HepG2 (cell line): ENCODE data around the gene VEGFA. TPM values are rescaled to one million over a fixed set of nuclear protein-coding genes. Genes with fewer than 3 reads are reported as not detected.

Experiments
- ATF2 ChIP-seq: sonication (generic); formaldehyde crosslinking; IDR thresholded peaks from 2 replicates; pipeline ENCODE4 v1.4.0; 2020; ENCODE audit warnings: missing genetic modification reagents
- ETV6 ChIP-seq: sonication (generic); formaldehyde crosslinking; conservative IDR thresholded peaks from 2 replicates; pipeline ENCODE4 v1.4.0; 2020; ENCODE audit warnings: missing genetic modification reagents
- GATAD2A ChIP-seq: IDR thresholded peaks from 2 replicates; pipeline ENCODE4 v1.6.1; 2016
- HBP1 ChIP-seq: IDR thresholded peaks from 2 replicates; pipeline ENCODE4 v1.6.1; 2016; ENCODE audit warnings: low read depth, control low read depth
- HHEX ChIP-seq: IDR thresholded peaks from 2 replicates; pipeline ENCODE4 v1.6.1; 2016; ENCODE audit warnings: control low read depth
- HOXA3 ChIP-seq: sonication (generic); formaldehyde crosslinking; IDR thresholded peaks from 2 replicates; pipeline ENCODE4 v1.5.0; 2020; ENCODE audit warnings: missing genetic modification reagents
- MIER2 ChIP-seq: IDR thresholded peaks from 2 replicates; pipeline ENCODE4 v1.6.1; 2016; ENCODE audit warnings: missing biosample characterization, missing genetic modification reagents
- MTA1 ChIP-seq: sonication (generic); formaldehyde crosslinking; IDR thresholded peaks from 2 replicates; pipeline ENCODE4 v1.4.0; 2020; ENCODE audit warnings: missing genetic modification reagents, mild to moderate bottlenecking, borderline replicate concordance
- MYC ChIP-seq: sonication (generic); formaldehyde crosslinking; IDR thresholded peaks from 2 replicates; pipeline ENCODE4 v1.9.0; 2021; ENCODE audit warnings: missing genetic modification reagents, borderline replicate concordance
- NCOA1 ChIP-seq: sonication (generic); formaldehyde crosslinking; IDR thresholded peaks from 2 replicates; pipeline ENCODE4 v1.9.0; 2021; ENCODE audit warnings: missing genetic modification reagents
- SIN3A ChIP-seq: IDR thresholded peaks from 2 replicates; pipeline ENCODE4 v1.6.1; 2011; ENCODE audit warnings: low read depth, mild to moderate bottlenecking, control low read depth, low read length, borderline replicate concordance
- ZBTB7B ChIP-seq: sonication (generic); formaldehyde crosslinking; IDR thresholded peaks from 2 replicates; pipeline ENCODE4 v1.4.0; 2020; ENCODE audit warnings: missing genetic modification reagents
- ZNF329 ChIP-seq: sonication (generic); formaldehyde crosslinking; IDR thresholded peaks from 2 replicates; pipeline ENCODE4 v1.9.0; 2021; ENCODE audit warnings: low read depth, mild to moderate bottlenecking, missing genetic modification reagents
- ZNF567 ChIP-seq: sonication (generic); formaldehyde crosslinking; IDR thresholded peaks from 2 replicates; pipeline ENCODE4 v1.8.1; 2023; ENCODE audit warnings: mild to moderate bottlenecking, missing genetic modification reagents, borderline replicate concordance
- polyA plus RNA-seq, 8 experiments: library from polyadenylated mRNA; depleted of rRNA in 3 of 8; stranded (reverse) in 7 of 8; unstranded in 1 of 8; fragments of >200 nt; fragmentation: Illumina TruSeq in 4 of 8; extraction: Trizol in 4 of 8; gene quantifications; 2 replicates each; pipeline versions ENCODE4 v1.2.1 to v1.2.3, GENCODE V29; 2011 to 2016; ENCODE audit warnings: low read depth in 4 of 8, missing spikeins in 1 of 8, mixed read lengths in 1 of 8; ENCODE audit not compliant: insufficient read depth in 1 of 8
- total RNA-seq, 5 experiments: library from RNA; depleted of rRNA; stranded (reverse); fragments of >200 nt; fragmentation: Illumina TruSeq; extraction: Trizol; gene quantifications; 2 replicates each; pipeline ENCODE4 v1.2.3, GENCODE V29; 2016; ENCODE audit warnings: low read depth in 1 of 5
- TF ChIP-seq, protein P1 (sequence below): sonication (generic); formaldehyde crosslinking; IDR thresholded peaks from 2 replicates; pipeline ENCODE4 v1.4.0; 2020; ENCODE audit warnings: missing genetic modification reagents; ENCODE audit errors: not compliant biosample characterization
- TF ChIP-seq, protein P2 (sequence below): sonication (generic); formaldehyde crosslinking; IDR thresholded peaks from 2 replicates; pipeline ENCODE4 v1.4.0; 2020; ENCODE audit warnings: low read depth, mild to moderate bottlenecking, missing genetic modification reagents
- TF ChIP-seq, protein P3 (sequence below): sonication (generic); formaldehyde crosslinking; IDR thresholded peaks from 2 replicates; pipeline ENCODE4 v1.4.0; 2020; ENCODE audit warnings: missing genetic modification reagents
- TF ChIP-seq, protein P4 (sequence below): sonication (generic); formaldehyde crosslinking; IDR thresholded peaks from 2 replicates; pipeline ENCODE4 v1.8.1; 2023; ENCODE audit warnings: mild to moderate bottlenecking, missing genetic modification reagents, borderline replicate concordance
- TF ChIP-seq, protein P5 (sequence below): sonication (generic); formaldehyde crosslinking; IDR thresholded peaks from 2 replicates; pipeline ENCODE4 v1.5.0; 2020; ENCODE audit warnings: mild to moderate bottlenecking, missing genetic modification reagents, borderline replicate concordance

VEGFA gene
- total and polyA plus RNA-seq, 2 of the 13 experiments (the other 11 are each of a cell fraction or from before 2014, with no cell fraction given), result 68.1 to 629 TPM

DNA sequence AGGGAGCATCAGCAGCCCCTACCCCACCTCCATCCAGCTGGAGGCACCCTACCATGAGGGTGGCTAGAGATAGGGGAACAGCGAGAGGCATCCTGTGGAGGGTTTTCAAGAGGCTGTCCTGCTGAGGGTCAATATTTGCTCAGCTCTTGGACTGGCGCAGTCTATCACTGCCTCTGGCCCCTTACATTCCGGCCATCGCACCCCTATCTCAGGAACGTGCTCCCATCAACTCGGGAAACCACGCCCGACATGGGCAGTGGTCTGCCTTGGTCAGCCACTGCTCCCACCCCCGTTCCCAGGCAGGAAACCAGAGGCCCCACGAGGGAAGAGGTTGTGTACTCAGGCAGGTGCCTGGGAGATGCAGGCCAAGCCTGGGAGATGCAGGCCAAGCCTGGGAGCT is 57.9 kb downstream of the VEGFA start (continued):
- no peak for TF ChIP-seq ZNF567 (CRISPR knock-in tag)
- TF ChIP-seq, protein P1, sequence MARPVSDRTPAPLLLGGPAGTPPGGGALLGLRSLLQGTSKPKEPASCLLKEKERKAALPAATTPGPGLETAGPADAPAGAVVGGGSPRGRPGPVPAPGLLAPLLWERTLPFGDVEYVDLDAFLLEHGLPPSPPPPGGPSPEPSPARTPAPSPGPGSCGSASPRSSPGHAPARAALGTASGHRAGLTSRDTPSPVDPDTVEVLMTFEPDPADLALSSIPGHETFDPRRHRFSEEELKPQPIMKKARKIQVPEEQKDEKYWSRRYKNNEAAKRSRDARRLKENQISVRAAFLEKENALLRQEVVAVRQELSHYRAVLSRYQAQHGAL (CRISPR knock-in tag), result no peak
- peak; percentile 65 for TF ChIP-seq MYC (CRISPR knock-in tag)
- TF ChIP-seq NCOA1 (CRISPR knock-in tag), result no peak
- peak; percentile 76; the same call in 1 of the 2 replicates for TF ChIP-seq ZBTB7B (CRISPR knock-in tag)
- TF ChIP-seq HOXA3, result peak; percentile 73
- 0 out of 2 replicates have a peak, but pooled peaks have one; percentile 30 for TF ChIP-seq GATAD2A (CRISPR knock-in tag)
- no peak for TF ChIP-seq HHEX (CRISPR knock-in tag)
- TF ChIP-seq, protein P2, sequence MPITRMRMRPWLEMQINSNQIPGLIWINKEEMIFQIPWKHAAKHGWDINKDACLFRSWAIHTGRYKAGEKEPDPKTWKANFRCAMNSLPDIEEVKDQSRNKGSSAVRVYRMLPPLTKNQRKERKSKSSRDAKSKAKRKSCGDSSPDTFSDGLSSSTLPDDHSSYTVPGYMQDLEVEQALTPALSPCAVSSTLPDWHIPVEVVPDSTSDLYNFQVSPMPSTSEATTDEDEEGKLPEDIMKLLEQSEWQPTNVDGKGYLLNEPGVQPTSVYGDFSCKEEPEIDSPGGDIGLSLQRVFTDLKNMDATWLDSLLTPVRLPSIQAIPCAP, result no peak
- no peak for TF ChIP-seq SIN3A
- TF ChIP-seq MTA1 (CRISPR knock-in tag), result peak; percentile 83; the same call in 1 of the 2 replicates
- TF ChIP-seq, protein P3, sequence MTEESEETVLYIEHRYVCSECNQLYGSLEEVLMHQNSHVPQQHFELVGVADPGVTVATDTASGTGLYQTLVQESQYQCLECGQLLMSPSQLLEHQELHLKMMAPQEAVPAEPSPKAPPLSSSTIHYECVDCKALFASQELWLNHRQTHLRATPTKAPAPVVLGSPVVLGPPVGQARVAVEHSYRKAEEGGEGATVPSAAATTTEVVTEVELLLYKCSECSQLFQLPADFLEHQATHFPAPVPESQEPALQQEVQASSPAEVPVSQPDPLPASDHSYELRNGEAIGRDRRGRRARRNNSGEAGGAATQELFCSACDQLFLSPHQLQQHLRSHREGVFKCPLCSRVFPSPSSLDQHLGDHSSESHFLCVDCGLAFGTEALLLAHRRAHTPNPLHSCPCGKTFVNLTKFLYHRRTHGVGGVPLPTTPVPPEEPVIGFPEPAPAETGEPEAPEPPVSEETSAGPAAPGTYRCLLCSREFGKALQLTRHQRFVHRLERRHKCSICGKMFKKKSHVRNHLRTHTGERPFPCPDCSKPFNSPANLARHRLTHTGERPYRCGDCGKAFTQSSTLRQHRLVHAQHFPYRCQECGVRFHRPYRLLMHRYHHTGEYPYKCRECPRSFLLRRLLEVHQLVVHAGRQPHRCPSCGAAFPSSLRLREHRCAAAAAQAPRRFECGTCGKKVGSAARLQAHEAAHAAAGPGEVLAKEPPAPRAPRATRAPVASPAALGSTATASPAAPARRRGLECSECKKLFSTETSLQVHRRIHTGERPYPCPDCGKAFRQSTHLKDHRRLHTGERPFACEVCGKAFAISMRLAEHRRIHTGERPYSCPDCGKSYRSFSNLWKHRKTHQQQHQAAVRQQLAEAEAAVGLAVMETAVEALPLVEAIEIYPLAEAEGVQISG (CRISPR knock-in tag), result peak; percentile 74
- no peak; the same call in 1 of the 2 replicates for TF ChIP-seq ATF2 (CRISPR knock-in tag)
- no peak for TF ChIP-seq HBP1
- TF ChIP-seq, protein P4, sequence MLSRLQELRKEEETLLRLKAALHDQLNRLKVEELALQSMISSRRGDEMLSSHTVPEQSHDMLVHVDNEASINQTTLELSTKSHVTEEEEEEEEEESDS (CRISPR knock-in tag), result no peak
- TF ChIP-seq ZNF329 (CRISPR knock-in tag), result no peak
- TF ChIP-seq ETV6 (CRISPR knock-in tag), result no peak
- no peak for TF ChIP-seq MIER2
- TF ChIP-seq, protein P5, sequence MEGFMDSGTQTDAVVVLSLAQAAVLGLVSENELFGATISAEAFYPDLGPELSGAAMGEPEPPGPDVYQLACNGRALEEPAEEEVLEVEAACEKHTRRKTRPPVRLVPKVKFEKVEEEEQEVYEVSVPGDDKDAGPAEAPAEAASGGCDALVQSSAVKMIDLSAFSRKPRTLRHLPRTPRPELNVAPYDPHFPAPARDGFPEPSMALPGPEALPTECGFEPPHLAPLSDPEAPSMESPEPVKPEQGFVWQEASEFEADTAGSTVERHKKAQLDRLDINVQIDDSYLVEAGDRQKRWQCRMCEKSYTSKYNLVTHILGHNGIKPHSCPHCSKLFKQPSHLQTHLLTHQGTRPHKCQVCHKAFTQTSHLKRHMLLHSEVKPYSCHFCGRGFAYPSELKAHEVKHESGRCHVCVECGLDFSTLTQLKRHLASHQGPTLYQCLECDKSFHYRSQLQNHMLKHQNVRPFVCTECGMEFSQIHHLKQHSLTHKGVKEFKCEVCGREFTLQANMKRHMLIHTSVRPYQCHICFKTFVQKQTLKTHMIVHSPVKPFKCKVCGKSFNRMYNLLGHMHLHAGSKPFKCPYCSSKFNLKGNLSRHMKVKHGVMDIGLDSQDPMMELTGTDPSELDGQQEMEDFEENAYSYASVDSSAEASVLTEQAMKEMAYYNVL (CRISPR knock-in tag), result no peak
